GM18508 (cell line): ENCODE data around the gene SRSF6.
"Not testable (repeated sequence)": the region's sequence is repeated elsewhere in the genome, so short reads cannot be mapped to it uniquely, and the experiment has no call there.

ENCODE experiments used
- ATAC-seq: cut with Tn5 transposase; IDR thresholded peaks from one replicate; pipeline ENCODE4 v1.9.1; 2021; ENCODE audit warnings: moderate number of reproducible peaks; ENCODE audit not compliant: insufficient read depth, unreplicated experiment

Gene SRSF6

DNA sequence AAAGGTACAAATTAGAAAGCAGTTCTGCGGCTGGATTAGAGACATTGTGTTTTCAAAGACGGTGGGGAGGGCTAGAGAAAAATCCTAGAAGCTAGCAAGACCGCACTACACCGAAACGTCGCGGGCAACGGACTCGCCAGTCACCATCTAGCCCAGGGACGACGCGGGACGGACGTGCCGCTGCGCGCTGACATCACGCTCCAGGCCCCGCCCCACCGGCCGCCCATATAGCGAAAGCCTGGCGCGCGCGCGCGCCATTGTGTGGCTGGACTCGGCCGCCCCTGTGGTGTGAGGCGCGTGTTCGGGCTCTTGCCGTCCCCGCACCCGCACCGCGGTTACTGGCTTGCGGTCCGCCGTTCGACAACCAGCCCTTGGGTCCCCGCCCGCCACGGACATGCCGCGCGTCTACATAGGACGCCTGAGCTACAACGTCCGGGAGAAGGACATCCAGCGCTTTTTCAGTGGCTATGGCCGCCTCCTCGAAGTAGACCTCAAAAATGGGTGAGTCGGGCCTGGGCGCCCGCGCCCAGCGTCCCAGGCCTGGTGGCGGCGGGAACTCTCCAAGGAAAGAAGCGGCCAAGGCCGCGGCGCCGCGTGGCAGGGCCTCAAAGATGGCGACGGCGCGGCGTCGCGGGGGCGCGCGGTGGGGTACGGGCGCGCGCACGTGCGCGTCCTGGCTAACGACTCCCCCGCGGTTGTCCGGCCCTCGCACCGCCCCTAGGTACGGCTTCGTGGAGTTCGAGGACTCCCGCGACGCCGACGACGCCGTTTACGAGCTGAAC is at the start of gene SRSF6:
SRSF6 (plus strand) TSS at position 257 of the 782 bp plus-strand sequence; CDS start at position 395, 138 bp downstream.
- peak; percentile 52 for ATAC-seq

- ATAC-seq: no peak
These were observed 48.7 kb upstream of the SRSF6 start for GRCh38 chr20:43408848-43409576.

- ATAC-seq: no peak
These were observed 48.2 kb upstream of the SRSF6 start for GRCh38 chr20:43409577-43409913.

DNA sequence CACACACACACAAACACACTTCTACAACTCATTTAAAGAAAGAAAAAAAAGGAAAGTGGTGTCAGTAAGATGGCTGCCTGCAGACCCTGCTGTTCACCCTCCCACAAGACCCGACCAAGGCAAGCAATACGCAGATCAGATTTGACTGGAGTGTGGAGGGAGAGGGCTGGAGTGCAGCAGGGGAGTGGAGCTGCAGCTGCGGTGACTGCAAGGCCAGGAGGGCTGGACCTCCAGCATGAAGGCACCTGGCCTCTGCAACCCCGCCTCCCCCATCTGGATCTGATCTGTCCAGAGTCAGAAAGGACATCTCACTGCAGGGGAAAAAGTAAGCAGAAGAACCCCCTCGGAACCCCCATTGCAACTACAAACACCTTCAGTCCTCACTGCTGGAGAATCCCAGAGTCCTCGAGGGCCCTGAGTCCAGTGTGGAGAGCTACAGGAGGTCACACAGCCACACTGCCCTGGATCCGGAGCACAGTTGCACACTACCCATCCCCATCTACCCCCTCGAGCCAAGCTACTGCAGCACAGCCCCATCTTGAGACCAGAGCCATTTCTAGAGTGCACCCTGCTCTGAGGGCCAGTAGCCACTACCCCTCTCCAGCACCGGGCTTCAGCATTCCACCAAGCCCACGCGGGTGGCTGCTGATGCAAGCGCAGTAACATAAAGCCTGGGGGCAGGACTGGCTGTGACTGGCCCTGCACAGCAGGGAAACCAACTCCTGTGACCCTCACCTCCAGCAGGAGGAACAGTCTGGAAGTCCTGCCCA is 41.9 kb upstream of the SRSF6 start:
- no peak for ATAC-seq

- ATAC-seq: no peak
These were observed 41.0 kb upstream of the SRSF6 start for GRCh38 chr20:43416591-43417228.

DNA sequence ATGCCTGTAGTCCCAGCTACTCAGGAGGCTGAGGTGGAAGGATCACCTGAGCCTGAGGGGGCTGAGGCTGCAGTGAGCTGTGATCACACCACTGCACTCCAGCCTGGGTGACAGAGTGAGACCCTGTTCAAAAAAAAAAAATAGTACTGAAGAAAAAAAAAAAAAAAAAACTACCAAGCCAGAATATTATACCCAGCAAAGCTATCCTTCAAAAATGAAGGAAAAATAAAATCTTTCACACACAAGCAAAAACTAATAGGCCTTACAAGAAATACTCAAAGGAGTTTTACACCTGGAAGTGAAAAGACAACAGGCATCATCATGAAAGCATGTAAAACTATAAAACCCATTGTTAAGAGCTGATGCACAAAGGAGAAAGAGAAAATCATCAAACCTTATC is 37.5 kb upstream of the SRSF6 start:
- no peak for ATAC-seq

DNA sequence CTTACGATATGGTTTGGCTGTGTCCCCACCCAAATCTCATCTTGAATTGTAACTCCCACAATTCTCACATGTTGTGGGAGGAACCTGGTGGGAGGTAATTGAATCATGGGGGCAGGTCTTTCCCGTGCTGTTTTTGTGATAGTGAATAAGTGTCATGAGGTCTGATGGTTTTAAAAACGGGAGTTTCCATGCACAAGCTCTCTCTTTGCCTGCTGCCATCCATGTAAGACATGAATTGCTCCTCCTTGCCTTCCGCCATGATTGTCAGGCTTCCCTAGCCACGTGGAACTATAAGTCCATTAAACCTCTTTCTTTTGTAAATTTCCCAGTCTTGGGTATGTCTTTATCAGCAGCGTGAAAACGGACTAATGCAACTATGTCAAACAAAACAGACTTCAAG is 36.8 kb upstream of the SRSF6 start:
- ATAC-seq: not testable (repeated sequence)

- no peak for ATAC-seq
These were observed 31.5 kb upstream of the SRSF6 start for GRCh38 chr20:43426172-43426571.

- ATAC-seq: no peak
These were observed 27.2 kb upstream of the SRSF6 start for GRCh38 chr20:43430265-43431133.

DNA sequence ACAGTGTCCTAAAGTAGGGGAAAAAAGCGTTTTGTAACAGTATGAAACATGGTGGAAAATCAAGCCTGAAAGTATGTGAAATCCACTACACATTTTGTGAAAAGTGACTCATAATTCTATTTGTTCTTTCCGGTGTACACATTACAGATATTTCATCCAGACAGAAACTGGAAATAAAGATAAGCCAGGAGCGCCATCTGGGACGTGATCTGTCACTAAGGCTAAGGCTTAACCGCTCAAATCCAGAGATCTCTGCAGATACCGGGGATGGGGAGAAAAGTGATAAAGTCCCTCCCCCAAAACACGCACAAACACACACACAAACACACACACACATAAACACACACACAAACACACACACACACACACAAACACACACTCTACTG is 26.6 kb upstream of the SRSF6 start:
- no peak for ATAC-seq

GRCh38 chr20:43432498-43432897 is 25.2 kb upstream of the SRSF6 start:
- ATAC-seq: no peak

- ATAC-seq: no peak
These were observed 24.3 kb upstream of the SRSF6 start for GRCh38 chr20:43433250-43433854.

DNA sequence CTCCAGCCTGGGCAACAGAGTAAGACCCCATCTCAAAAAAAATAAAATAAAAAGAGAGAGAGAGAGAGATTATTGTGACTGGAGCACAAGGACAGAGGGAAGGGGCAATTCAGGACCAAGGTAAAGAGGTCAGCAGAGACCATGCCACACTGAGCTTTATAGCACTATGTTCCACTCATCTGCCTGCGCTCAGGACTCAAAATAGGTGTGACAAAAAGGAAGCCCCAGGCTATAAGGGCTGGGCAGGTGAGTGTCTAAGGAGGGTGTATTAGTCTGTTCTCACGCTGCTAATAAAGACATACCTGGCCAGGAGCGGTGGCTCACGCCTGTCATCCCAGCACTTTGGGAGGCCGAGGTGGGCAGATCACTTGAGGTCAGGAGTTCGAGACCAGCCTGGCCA is 23.1 kb upstream of the SRSF6 start:
- no peak for ATAC-seq

- ATAC-seq: no peak
These were observed 18.9 kb upstream of the SRSF6 start for GRCh38 chr20:43438578-43439316.

DNA sequence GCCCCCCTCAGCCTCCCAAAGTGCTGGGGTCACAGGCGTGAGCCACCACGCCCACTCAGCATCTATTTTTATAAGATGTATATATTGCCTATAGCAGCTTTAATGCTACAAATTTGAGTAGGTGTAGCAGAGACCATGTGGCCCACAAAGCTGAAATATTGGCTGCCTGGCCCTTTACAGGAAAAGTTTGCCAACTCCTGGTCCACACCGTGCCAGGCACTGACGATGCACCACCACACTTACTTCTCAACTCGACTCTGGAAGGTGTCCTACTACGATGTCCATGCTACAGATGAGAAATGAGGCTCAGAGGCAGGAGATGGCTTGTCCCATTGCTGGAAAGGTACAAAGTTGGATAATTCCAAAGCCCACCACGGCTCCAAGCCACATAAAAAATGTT is 17.2 kb upstream of the SRSF6 start:
- no peak for ATAC-seq

DNA sequence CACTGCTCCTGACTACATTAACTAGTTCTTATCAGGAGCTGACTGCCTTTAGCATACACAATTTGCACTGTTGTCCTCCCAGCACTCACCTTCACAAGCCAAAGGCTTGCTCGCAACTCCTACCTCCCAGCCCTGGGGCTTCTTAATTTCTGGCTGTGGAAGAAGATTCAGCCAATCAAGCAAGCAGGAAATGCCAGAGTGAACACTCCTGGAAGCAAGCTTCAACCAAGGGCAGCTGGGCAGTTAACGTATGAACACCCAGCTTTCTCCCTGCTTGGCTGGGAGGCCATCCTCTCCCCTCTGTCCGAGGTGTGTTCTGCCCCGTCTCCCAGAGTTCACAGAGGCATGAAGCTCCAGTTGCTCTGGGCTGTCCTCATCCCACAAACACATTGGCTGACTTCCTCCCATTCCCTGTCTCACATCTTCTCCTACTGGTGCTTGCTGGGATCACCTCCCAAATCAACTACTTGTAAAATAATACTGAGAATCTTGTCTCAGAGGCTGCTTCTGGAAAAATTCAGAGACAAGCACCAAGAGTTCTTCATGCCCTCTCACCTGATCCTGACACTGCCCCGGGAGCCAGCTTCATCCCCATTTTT is 15.3 kb upstream of the SRSF6 start:
- ATAC-seq: no peak

DNA sequence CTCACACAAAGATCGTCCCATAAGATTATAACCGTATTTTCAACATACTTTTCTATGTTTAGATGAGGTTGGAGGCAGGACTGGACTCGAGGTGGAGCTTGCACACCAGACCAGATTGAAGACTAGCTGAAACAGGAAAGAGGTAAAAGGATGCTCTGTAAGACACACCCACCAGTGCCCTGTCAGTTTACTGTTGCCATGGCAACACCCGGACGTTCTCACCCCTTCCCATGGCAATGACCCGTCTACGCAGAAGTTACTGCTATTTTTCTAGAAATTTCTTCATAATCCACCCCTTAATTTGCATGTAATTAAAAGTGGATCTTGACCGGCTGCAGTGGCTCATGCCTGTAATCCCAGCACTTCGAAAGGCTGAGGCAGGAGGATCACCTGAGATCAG is 13.6 kb upstream of the SRSF6 start:
- no peak for ATAC-seq

GRCh38 chr20:43446361-43446879 is 11.3 kb upstream of the SRSF6 start:
- no peak for ATAC-seq
